Peyer's patch (tissue), 4 donors: ENCODE measurements around the gene TNIK.

Source experiments
- CTCF ChIP-seq, 6 experiments: fragments of 450-650 bp in 4 of 6; fragments of 200-600 bp in 2 of 6; sonication (generic) in 1 of 6; IDR thresholded peaks; one replicate each; pipeline ENCODE4 v1.5.1; 2017 to 2019; ENCODE audit warnings: antibody characterized with exemption in 6 of 6, mild to moderate bottlenecking in 3 of 6, moderate library complexity in 1 of 6
- POLR2A ChIP-seq, 2 donors: fragments of 450-650 bp; IDR thresholded peaks; one replicate each; pipeline ENCODE4 v1.5.1; 2017; ENCODE audit warnings: antibody characterized with exemption in 2 of 2, mild to moderate bottlenecking in 2 of 2, moderate library complexity in 2 of 2

GRCh38 chr3:171092467-171092911 lies 367.7 kb downstream of the TNIK start:
- TF ChIP-seq CTCF (IDR thresholded peaks at IDR 0.05), result no peak
- no peak for TF ChIP-seq POLR2A (IDR thresholded peaks at IDR 0.05)
